Epithelial cell of prostate (primary cell): Measurements from ENCODE around the gene FAM241A.
"Not testable (repeated sequence)": the region's sequence is repeated elsewhere in the genome, so short reads cannot be mapped to it uniquely, and the experiment has no call there.

Source experiments
- DNase-seq: peaks from one replicate; pipeline ENCODE4 v3.0.0-alpha.2; 2011; ENCODE audit warnings: low read depth, low spot score
- H3K27ac ChIP-seq: fragments of 450-650 bp; 2 replicates; pipeline ENCODE4 v1.5.1; 2017; ENCODE audit warnings: mild to moderate bottlenecking

The FAM241A gene

GRCh38 chr4:112208137-112209095 is 63.2 kb downstream of the FAM241A start:
- not testable (repeated sequence) for H3K27ac ChIP-seq, DNase-seq

- H3K27ac ChIP-seq, result no peak overlapping the region
- no peak for DNase-seq
These were observed 65.5 kb downstream of the FAM241A start for GRCh38 chr4:112210777-112211176.

GRCh38 chr4:112213091-112213490 is 67.8 kb downstream of the FAM241A start:
- DNase-seq, result no peak
- peak overlapping the region; percentile 51 for H3K27ac ChIP-seq

GRCh38 chr4:112213856-112214255 is 68.6 kb downstream of the FAM241A start:
- DNase-seq, result no peak
- peak overlapping the region; percentile 51 for H3K27ac ChIP-seq

GRCh38 chr4:112214390-112215264 is 69.4 kb downstream of the FAM241A start:
- H3K27ac ChIP-seq, result peak overlapping the region; percentile 51
- DNase-seq, result no peak

- no peak overlapping the region for H3K27ac ChIP-seq
- DNase-seq, result no peak
These were observed 74.6 kb downstream of the FAM241A start for GRCh38 chr4:112219826-112220366.

GRCh38 chr4:112222219-112222955 is 77.1 kb downstream of the FAM241A start:
- DNase-seq, result no peak
- H3K27ac ChIP-seq, result no peak overlapping the region

- H3K27ac ChIP-seq, result no peak overlapping the region
- DNase-seq, result no peak
These were observed 79.9 kb downstream of the FAM241A start for GRCh38 chr4:112225157-112225556.

GRCh38 chr4:112230879-112231778 is 85.9 kb downstream of the FAM241A start:
- H3K27ac ChIP-seq, result peak overlapping the region; percentile 99
- DNase-seq, result peak; percentile 76

GRCh38 chr4:112231779-112232713 is 86.8 kb downstream of the FAM241A start, which contains the start of gene AP1AR:
Gene AP1AR, plus strand, starts transcription at chr4:112231787. Its CDS starts 305 bp downstream, at chr4:112232092.
- DNase-seq, result no peak
- H3K27ac ChIP-seq, result peak within 1 kb of the TSS; percentile 99

GRCh38 chr4:112234952-112235609 is 89.8 kb downstream of the FAM241A start:
- peak; percentile 45 for DNase-seq
- no peak overlapping the region for H3K27ac ChIP-seq

GRCh38 chr4:112236040-112236439 is 90.8 kb downstream of the FAM241A start:
- H3K27ac ChIP-seq, result no peak overlapping the region
- no peak for DNase-seq

GRCh38 chr4:112238833-112239232 is 93.6 kb downstream of the FAM241A start:
- no peak overlapping the region for H3K27ac ChIP-seq
- DNase-seq, result no peak
